ENCODE results near the gene LRP1.

LRP1 gene

DNA sequence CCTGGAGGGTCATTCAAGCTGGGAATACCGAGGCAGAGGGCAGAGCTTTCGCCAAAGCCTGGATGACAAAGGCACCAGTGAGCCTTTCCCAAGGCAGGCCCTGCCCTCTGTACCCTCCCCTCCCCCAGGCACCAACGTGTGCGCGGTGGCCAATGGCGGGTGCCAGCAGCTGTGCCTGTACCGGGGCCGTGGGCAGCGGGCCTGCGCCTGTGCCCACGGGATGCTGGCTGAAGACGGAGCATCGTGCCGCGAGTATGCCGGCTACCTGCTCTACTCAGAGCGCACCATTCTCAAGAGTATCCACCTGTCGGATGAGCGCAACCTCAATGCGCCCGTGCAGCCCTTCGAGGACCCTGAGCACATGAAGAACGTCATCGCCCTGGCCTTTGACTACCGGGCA is 57.1 kb downstream of the LRP1 start:
- no peak for DNase-seq (ENCODE audit: low read depth)
- H3K4me3 ChIP-seq (ENCODE audit: low read depth, low read length) = no peak overlapping the region
- TF ChIP-seq, protein P1, sequence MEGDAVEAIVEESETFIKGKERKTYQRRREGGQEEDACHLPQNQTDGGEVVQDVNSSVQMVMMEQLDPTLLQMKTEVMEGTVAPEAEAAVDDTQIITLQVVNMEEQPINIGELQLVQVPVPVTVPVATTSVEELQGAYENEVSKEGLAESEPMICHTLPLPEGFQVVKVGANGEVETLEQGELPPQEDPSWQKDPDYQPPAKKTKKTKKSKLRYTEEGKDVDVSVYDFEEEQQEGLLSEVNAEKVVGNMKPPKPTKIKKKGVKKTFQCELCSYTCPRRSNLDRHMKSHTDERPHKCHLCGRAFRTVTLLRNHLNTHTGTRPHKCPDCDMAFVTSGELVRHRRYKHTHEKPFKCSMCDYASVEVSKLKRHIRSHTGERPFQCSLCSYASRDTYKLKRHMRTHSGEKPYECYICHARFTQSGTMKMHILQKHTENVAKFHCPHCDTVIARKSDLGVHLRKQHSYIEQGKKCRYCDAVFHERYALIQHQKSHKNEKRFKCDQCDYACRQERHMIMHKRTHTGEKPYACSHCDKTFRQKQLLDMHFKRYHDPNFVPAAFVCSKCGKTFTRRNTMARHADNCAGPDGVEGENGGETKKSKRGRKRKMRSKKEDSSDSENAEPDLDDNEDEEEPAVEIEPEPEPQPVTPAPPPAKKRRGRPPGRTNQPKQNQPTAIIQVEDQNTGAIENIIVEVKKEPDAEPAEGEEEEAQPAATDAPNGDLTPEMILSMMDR (IDR thresholded peaks at IDR 0.05; ENCODE audit: control insufficient read depth, extremely low read depth, insufficient read depth) = no peak

DNA sequence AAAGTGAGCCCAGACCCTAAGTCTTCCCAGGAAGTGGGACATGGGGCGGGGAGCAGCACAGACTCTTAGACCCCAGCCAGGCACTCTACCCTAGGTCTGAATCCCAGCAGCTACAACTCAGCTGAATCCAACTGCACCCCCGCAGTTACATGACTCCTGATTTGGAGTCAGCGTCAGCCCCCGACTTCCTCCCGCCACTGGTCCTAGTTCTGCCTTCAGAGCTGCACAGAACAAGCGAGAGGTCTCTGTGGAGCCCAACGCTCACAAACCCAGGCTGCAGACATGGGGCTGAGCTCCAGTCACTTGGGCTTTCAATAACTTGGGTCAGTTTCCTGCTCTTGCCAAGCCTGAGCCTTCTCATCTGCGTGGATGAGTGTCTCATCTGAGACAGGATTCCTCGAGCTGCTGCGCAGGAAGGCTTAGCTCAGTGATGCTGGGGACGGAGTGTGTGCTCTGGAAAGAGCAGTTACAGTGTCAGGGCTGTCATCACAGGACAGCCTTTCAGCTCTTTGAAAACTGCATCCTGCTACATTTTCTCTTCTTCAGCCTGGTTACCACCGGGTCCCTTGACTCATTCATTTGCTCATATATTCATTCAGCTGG is 57.7 kb downstream of the LRP1 start:
- DNase-seq (ENCODE audit: low read depth) = no peak
- TF ChIP-seq, protein P1 (IDR thresholded peaks at IDR 0.05; ENCODE audit: control insufficient read depth, extremely low read depth, insufficient read depth) = no peak
- H3K4me3 ChIP-seq (ENCODE audit: low read depth, low read length) = no peak overlapping the region

- TF ChIP-seq, protein P1 (IDR thresholded peaks at IDR 0.05; ENCODE audit: control insufficient read depth, extremely low read depth, insufficient read depth) = no peak
- DNase-seq (ENCODE audit: low read depth) = no peak
Measured at GRCh38 chr12:57187222-57188089, 59.2 kb downstream of the LRP1 start.

DNA sequence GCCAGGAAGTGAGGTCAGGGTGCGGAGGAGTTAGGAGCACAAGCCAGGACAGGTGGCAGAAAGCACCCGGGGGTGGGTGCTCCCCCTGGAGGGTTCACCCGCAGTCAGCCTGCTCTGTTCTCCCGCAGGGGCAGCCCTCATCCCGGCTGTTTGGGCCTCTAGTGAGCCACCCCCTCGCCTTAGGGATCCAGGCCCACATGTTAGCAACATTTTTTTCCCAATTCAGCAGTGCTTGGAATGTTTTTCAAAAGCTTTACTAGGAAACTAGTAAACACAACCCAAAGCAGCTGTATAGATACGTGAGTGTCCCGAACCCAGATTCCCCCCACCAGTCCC is 59.8 kb downstream of the LRP1 start:
- H3K4me3 ChIP-seq (ENCODE audit: low read depth, low read length) = no peak overlapping the region
- TF ChIP-seq, protein P1 (IDR thresholded peaks at IDR 0.05; ENCODE audit: control insufficient read depth, extremely low read depth, insufficient read depth) = no peak
- no peak for DNase-seq (ENCODE audit: low read depth)

More at GRCh38 chr12:57187222-57188089, 59.2 kb downstream of the LRP1 start:
- no peak overlapping the region for H3K4me3 ChIP-seq (ENCODE audit: low read depth, low read length)

GRCh38 chr12:57190037-57190436 is 61.8 kb downstream of the LRP1 start:
- DNase-seq (ENCODE audit: low read depth) = no peak
- TF ChIP-seq, protein P1 (IDR thresholded peaks at IDR 0.05; ENCODE audit: control insufficient read depth, extremely low read depth, insufficient read depth) = no peak

GRCh38 chr12:57190821-57191220 is 62.5 kb downstream of the LRP1 start:
- TF ChIP-seq, protein P1 (IDR thresholded peaks at IDR 0.05; ENCODE audit: control insufficient read depth, extremely low read depth, insufficient read depth) = no peak
- no peak overlapping the region for H3K4me3 ChIP-seq (ENCODE audit: low read depth, low read length)
- DNase-seq (ENCODE audit: low read depth) = no peak

More at GRCh38 chr12:57190037-57190436, 61.8 kb downstream of the LRP1 start:
- H3K4me3 ChIP-seq (ENCODE audit: low read depth, low read length) = no peak overlapping the region

Measured in LNCaP clone FGC (cell line).